ENCODE measurements around the gene RERE.

DNA sequence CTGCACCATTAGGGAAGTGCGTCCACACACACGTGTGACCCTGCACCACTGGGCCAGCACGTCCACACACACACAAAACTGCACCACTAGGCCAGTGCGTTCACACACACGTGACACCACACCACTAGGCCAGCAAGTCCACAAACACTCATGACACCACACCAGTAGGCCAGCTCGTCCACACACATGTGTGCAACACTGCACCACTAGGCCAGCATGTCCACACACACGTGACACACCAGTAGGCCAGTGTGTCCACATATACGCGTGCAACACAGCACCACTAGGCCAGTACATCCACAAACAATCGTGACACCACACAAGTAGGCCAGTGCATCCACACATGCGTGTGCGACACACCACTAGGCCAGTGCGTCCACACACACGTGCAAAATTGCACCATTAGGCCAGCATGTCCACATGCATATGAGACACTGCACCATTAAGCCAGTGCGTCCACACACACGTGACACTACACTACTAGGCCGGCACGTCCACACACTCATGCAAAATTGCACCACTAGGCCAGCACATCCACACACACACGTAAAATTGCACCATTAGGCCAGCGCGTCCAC is 264.5 kb downstream of the RERE start:
- TF ChIP-seq CTCF (conservative IDR thresholded peaks at IDR 0.05; ENCODE audit: low read depth in 2 of 2): no peak
- no peak for TF ChIP-seq EZH2phosphoT487 (IDR thresholded peaks at IDR 0.05; ENCODE audit: unreplicated experiment)
- no peak for TF ChIP-seq CREB1 (CRISPR knock-in tag; IDR thresholded peaks at IDR 0.05; ENCODE audit: low read depth)
- TF ChIP-seq POLR2AphosphoS5 (IDR thresholded peaks at IDR 0.05; ENCODE audit: low read depth): no peak
- no peak for TF ChIP-seq STAT1 (IDR thresholded peaks at IDR 0.05; ENCODE audit: unreplicated experiment)
